ENCODE results near the gene SPOCK3. TPM values are rescaled to one million over a fixed set of nuclear protein-coding genes. Genes with fewer than 3 reads are reported as not detected.

The SPOCK3 gene
- total RNA-seq, 2 donors from 2014 or later, result 21.1 to 22.5 TPM

GRCh38 chr4:167185465-167185864, 48.8 kb downstream of the SPOCK3 start:
- no peaks in the 10 kb centered on the region for H3K36me3 ChIP-seq (ENCODE audit: control insufficient read depth, insufficient read depth, low read length)
- H3K9me3 ChIP-seq (ENCODE audit: control insufficient read depth, low read length), result no peaks in the 10 kb centered on the region
- no peaks in the 10 kb centered on the region for H3K36me3 Mint-ChIP-seq (ENCODE audit: low read depth)
- no peak overlapping the region for H3K4me3 ChIP-seq (ENCODE audit: low read length)
- no peaks in the 10 kb centered on the region for H3K27me3 ChIP-seq (ENCODE audit: control insufficient read depth, insufficient read depth, low read length, poor library complexity, severe bottlenecking)
- no peak overlapping the region for H3K27ac Mint-ChIP-seq
- no peak for TF ChIP-seq CTCF (conservative IDR thresholded peaks at IDR 0.05)
- H3K27ac ChIP-seq (ENCODE audit: low read depth, low read length), result no peak overlapping the region
- no peak overlapping the region for H3K9ac ChIP-seq (ENCODE audit: extremely low read depth, low read length, poor library complexity, severe bottlenecking)
- 93% methylated on average over 3 of the region's 3 CpGs; no CpG with 5 or more reads in 1 of the 2 experiments for WGBS, 2 experiments (ENCODE audit: insufficient coverage in 1 of 2, insufficient read length in 1 of 2)
- no peaks in the 10 kb centered on the region for H3K4me1 Mint-ChIP-seq
- H3K27me3 Mint-ChIP-seq (ENCODE audit: insufficient read depth), result no peaks in the 10 kb centered on the region
- no peaks in the 10 kb centered on the region for H3K4me1 ChIP-seq (ENCODE audit: control insufficient read depth, insufficient read depth, low read length)
- DNase-seq, result no peak
- no peaks in the 10 kb centered on the region for H3K9me3 Mint-ChIP-seq
- no peak overlapping the region for H3K4me3 Mint-ChIP-seq

- Mint-ChIP-seq H3K36me3 (ENCODE audit: low read depth) (no peaks in the 10 kb centered on the region), H3K4me1 (peaks cover 5% of the 10 kb centered on the region), H3K27me3 (ENCODE audit: insufficient read depth) (no peaks in the 10 kb centered on the region), H3K4me3 (no peak overlapping the region), H3K9me3 (no peaks in the 10 kb centered on the region), H3K27ac (no peak overlapping the region)
- no peak overlapping the region for H3K9ac ChIP-seq (ENCODE audit: extremely low read depth, low read length, poor library complexity, severe bottlenecking)
- no peak overlapping the region for H3K27ac ChIP-seq (ENCODE audit: low read depth, low read length)
- peaks cover 4% of the 10 kb centered on the region for H3K4me1 ChIP-seq (ENCODE audit: control insufficient read depth, insufficient read depth, low read length)
- TF ChIP-seq CTCF (conservative IDR thresholded peaks at IDR 0.05), result no peak
- H3K9me3 ChIP-seq (ENCODE audit: control insufficient read depth, low read length), result no peaks in the 10 kb centered on the region
- H3K36me3 ChIP-seq (ENCODE audit: control insufficient read depth, insufficient read depth, low read length), result no peaks in the 10 kb centered on the region
- H3K4me3 ChIP-seq (ENCODE audit: low read length), result no peak overlapping the region
- H3K27me3 ChIP-seq (ENCODE audit: control insufficient read depth, insufficient read depth, low read length, poor library complexity, severe bottlenecking), result no peaks in the 10 kb centered on the region
- no peak for DNase-seq
Observed at GRCh38 chr4:167183036-167183435, 51.3 kb downstream of the SPOCK3 start.

GRCh38 chr4:167177925-167178324, 56.4 kb downstream of the SPOCK3 start:
- H3K27me3 Mint-ChIP-seq (ENCODE audit: insufficient read depth), result no peaks in the 10 kb centered on the region
- no peak overlapping the region for H3K27ac Mint-ChIP-seq
- Histone ChIP-seq H3K9ac (ENCODE audit: extremely low read depth, low read length, poor library complexity, severe bottlenecking) (no peak overlapping the region), H3K9me3 (ENCODE audit: control insufficient read depth, low read length) (peaks cover 23% of the 10 kb centered on the region), H3K27ac (ENCODE audit: low read depth, low read length) (no peak overlapping the region), H3K27me3 (ENCODE audit: control insufficient read depth, insufficient read depth, low read length, poor library complexity, severe bottlenecking) (no peaks in the 10 kb centered on the region), H3K36me3 (ENCODE audit: control insufficient read depth, insufficient read depth, low read length) (peaks cover 5% of the 10 kb centered on the region), H3K4me3 (ENCODE audit: low read length) (no peak overlapping the region), H3K4me1 (ENCODE audit: control insufficient read depth, insufficient read depth, low read length) (peaks cover 6% of the 10 kb centered on the region)
- H3K36me3 Mint-ChIP-seq (ENCODE audit: low read depth), result no peaks in the 10 kb centered on the region
- DNase-seq, result no peak
- H3K4me3 Mint-ChIP-seq, result no peak overlapping the region
- TF ChIP-seq CTCF (conservative IDR thresholded peaks at IDR 0.05), result no peak
- peaks cover 24% of the 10 kb centered on the region for H3K4me1 Mint-ChIP-seq
- peaks cover 19% of the 10 kb centered on the region for H3K9me3 Mint-ChIP-seq
- 78% methylated on average over 1 of the region's 1 CpG; no CpG with 5 or more reads in 1 of the 2 experiments for WGBS, 2 experiments (ENCODE audit: insufficient coverage in 1 of 2, insufficient read length in 1 of 2)
